TTC549 (cell line): ENCODE measurements around the gene STS.

Experiments
- FAIRE-seq: peaks from 2 replicates; lab custom pipeline; 2012; peaks lifted over from hg19 to GRCh38; lab: Jason Lieb, UNC

Gene STS

GRCh38 chrX:7188672-7189071 is 41.2 kb downstream of the STS start:
- FAIRE-seq, result no peak

GRCh38 chrX:7190157-7190556 is 42.6 kb downstream of the STS start:
- no peak for FAIRE-seq

- no peak for FAIRE-seq
Observed at GRCh38 chrX:7191681-7192110, 44.2 kb downstream of the STS start.

GRCh38 chrX:7192871-7193270 is 45.4 kb downstream of the STS start:
- no peak for FAIRE-seq

GRCh38 chrX:7194606-7195005 is 47.1 kb downstream of the STS start:
- no peak for FAIRE-seq
